DMS114 treated with DMSO at 0.1 percent for 48 hours (cell line): ENCODE data around the gene TEX10.
"Not testable (repeated sequence)": the region's sequence is repeated elsewhere in the genome, so short reads cannot be mapped to it uniquely, and the experiment has no call there.

Experiments
- DNase-seq: peaks from one replicate; lab custom pipeline; 2025; ENCODE audit not compliant: unreplicated experiment; lab: John Stamatoyannopoulos, UW

The TEX10 gene

DNA sequence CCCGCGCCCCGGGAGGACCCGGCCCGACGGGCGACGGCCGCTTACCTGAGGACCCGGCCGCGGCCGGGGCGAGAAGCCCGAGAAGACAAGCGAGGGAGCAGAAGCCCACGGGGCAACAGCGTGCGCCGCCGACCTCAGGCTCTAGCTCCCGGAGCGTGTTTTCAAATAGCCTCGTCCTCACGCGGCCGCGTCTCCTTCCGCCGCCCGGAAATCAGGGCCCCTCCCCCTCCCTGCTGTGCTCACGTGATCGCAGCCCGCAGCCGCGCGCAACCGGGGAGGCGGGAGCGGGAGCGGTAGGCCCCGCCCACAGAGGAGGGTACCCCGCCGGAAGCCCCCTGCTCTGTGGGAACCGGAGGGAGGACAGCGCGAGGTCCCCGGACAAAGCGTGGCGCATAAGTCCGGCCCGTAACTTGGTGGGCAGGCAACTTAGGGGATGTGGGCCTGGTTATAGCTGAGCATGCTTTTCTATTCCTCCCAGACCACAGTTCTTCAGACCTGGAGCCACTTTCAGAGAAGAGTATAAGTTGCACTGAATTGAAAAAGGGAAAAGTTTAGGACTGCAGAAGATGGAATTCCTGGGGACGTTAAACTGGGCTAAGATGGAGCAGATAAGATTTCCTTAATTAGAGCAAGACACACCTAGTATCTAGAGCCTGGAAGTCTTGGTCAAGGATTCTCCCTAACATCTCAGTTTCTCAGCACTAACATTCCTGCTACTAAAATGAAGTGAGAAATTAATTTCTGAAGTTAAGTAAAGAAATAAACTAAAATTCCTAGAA lies at the start of gene TEX10:
Gene TEX10, minus strand, starts transcription at position 216 of the 779 bp plus-strand sequence. CDS start 3,579 bp downstream, outside the sequence.
- peak; percentile 46 for DNase-seq

DNA sequence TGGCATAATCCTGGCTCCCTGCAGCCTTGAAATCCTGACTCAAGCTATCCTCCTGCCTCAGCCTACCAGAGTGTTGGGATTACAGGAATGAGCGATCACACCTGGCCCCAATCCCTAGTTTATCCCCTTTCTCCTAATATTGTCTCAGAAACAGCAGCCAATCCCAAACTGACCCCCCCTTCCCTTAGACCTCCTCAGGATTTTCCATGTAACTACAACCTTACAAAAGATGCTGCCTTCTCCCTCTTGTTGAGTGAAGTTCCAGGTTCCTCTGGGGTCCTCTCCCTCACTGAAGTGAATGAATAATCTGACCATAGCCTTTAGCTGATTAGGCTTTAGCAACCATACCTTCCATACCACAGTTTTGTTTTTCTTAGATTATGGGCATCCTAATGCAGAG lies 48.3 kb upstream of the TEX10 start:
- DNase-seq = no peak

DNA sequence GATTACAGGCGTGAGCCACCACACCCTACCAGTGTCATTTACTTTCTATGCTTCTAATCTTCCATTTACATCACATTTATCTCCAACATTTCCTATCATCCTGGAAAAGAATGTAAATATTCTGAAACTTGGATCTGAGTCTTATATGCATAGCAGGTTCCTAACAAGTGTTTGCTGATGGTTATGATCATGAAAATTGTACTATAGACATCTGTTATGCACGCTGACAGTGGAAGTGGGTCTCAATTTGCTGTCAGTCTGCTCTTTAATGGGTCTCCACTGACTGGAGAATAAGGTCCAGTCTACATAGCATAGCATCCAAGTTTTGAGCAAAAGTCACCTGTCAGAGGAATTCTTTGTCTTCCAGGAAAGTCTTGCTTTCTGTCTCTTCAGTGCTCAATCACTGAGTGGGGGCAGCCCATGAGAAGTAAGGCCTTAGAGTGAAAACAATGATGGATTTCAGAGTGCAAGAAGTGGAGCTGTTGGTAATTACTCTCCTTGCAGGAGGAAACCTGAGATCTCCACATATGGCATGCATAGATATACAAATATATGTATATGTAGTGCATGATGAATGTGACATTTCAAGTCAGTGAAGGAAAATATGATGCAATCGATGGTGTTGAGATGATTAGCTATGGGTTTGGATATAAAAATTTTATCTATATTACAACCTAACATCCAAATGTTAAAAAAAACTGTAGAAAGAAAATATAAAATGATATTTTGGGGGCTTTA lies 45.0 kb upstream of the TEX10 start:
- no peak for DNase-seq

DNA sequence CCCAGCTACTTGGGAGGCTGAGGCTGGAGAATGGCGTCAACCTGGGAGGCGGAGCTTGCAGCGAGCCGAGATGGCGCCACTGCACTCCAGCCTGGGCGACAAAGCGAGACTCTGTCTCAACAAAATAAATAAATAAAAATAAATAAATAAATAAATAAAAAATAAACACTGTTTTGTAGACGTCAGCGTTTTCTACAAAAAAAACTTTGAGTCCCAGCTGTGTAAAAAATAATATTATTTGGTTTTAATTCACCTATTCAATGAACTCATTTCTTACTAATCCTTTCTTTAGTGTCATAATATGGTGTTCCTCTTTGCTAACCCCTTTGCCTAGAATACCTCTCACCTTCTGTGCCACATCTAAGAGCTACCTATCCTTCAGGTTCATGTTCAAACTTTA lies 44.0 kb upstream of the TEX10 start:
- DNase-seq = no peak

DNA sequence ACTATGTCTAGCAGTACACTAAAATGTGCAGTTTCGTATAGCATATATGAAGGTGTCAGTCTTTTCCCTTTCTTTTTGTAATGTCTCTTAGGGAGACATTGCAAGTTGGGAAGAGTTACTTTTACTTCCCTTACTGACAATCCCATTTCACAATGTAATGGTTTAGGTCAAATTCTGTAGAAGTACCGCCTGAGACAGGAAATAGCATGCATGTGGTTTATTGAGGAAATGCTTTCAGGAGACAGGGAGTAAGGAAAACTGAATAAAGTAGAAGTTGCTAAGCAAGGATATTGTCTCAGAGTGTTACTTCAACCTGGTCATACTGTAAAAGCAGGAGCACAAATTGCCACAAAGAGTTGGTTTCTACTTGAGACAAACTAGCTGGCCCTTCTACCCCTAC lies 42.1 kb upstream of the TEX10 start:
- DNase-seq = no peak

DNA sequence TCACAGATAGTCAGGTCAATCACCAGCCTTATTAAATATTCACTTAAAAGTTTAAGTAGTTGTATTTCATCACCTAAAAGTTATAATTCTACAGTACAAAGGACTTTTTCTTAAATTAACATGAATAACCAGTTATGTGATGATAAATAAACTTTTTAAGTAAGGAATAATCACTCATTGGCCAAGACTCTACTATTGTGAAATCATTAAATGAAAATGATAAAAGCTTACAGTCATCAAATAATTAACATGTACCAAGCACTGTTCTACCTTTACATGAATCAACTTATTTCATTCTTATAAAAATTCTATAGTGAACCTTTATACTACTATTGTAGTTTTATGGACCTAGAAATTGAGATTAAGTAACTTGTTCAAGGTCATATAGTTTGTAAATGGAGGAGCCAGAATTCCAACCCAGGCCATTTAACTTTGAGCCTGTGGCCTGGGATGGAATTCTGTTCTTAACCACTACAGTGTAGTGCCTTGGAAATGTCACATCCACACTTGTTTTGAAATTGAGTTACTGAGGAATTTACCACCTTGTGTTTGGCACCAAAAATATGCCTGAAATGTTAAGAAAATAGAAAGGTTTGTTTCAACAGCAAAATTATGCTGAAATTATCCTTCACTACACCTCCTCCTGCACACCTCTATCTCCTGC lies 41.4 kb upstream of the TEX10 start:
- DNase-seq = no peak

DNA sequence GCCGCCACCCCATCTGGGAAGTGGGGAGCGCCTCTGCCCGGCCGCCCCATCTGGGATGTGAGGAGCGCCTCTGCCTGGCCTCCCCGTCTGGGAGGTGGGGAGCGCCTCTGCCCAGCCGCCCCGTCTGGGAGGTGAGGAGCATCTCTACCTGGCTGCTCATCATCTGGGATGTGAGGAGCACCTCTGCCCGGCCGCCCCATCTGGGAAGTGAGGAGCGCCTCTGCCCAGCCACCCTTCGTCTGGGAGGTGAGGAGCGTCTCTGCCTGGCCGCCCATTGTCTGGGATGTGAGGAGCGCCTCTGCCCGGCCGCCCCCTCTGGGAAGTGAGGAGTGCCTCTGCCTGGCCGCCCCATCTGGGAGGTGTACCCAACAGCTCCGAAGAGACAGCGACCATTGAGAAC lies 40.2 kb upstream of the TEX10 start:
- DNase-seq = not testable (repeated sequence)

DNA sequence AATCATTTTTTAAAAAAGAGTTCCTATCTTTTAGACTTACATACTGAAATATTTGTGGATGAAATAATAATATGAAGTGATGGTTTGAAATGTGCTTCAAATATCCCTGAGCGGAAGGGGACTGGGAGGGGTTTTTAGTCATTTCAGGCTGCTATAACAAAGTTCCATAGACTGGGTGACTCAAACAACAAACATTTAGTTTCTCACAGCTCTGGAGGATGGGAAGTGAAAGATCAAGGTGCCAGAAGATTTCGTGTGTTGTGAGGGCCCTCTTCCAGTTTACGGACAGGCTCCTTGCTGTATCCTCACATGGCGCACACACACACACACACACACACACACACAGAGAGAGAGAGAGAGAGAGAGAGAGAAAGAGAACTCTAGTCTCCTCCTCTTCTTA lies 27.1 kb upstream of the TEX10 start:
- DNase-seq = no peak

DNA sequence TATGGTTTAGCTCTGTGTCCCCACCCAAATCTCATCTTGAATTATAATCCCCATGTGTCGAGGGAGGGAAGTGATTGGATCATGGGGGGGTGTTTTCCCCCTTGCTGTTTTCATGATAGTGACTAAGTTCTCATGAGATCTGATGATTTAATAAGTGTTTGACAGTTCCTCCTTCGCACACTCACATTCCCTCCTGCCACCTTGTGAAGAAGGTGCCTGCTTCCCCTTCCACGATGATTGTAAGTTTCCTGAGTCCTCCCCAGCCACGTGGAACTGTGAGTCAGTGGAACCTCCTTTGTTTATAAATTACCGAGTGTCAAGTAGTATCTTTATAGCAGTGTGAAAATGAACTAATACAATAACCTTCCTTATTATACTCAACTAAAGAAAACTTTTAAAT lies 24.3 kb upstream of the TEX10 start:
- no peak for DNase-seq

DNA sequence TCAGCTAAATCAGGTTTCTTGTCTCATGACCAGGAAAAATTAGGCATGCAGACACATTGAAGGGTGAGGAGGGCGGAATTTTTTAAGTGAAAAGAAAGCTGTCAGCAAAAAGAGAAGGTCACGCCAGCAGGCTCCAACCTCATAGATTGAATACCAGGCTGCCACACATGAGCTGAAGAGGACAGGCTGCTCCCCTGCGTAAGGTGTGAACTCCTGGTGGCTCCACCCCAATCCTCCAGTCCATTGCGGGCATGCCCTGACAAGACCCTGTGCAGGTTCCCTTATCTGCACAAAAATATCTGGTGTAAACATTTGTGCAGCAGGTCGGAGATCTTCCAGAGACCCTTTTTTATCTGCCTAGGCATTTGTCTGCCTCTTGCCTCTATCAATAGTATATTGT lies 22.9 kb upstream of the TEX10 start:
- DNase-seq = no peak

DNA sequence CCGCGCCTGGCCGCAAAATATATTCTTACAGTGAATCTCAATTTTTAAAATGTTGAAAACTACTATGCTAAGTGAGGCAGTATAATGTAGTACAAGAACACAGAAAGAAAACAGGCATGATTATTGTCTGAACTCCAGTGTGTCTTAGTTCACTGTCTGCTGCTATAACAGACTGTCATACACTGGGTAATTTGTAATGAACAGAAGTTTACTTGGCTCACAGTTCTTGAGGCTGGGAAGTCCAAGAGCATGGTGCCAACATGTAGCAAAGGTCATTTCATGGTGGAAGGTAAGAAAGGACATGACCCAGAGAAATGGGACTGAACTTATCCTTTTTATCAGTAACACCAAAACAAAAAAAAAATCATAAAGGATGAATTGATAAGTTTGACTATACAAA lies 19.9 kb upstream of the TEX10 start:
- DNase-seq = no peak

DNA sequence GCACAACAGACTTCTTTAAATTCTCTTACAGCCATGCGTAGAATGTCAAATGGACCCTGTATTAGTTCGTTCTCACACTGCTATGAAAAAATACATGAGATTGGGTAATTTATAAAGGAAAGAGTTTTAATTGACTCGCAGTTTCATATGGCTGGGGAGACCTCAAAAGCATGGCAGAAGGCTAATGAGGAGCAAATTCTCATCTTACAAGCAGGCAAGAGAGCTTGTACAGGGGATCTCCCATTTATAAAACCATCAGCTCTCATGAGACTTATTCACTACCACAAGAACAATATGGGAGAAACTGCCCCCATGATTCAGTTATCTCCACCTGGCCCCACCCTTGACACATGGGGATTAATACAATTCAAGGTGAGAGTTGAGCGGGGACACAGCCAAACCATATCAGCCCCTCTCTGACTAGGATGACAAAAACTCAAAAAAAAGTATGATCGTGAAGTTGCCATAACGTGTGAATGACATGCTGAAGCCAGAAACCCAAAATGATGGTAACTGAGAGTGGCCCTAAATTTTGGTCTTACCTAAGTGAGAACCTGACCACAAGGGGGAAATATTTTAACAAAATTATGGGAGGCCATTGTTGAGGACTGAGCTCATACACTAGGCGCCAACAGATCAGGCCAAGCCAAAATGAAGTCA lies 17.5 kb upstream of the TEX10 start:
- no peak for DNase-seq

DNA sequence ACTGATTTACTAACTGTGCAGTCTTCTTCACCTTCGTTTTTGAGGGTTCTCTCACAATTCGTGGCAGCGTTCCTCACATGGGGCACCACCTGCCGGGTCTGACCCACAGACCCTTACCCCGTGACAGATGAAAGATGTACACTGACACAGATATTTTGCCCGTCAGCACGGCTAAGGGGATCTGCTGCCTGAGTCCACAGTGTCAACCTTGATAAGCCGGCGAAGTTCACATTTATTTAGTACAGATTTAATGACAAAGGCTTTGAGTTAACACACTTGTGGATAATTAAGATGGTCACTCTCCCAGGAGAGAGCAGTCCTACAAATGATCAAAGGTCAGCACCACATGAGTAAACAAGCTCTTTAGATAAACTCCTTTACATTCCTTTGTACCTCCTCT lies 15.9 kb upstream of the TEX10 start:
- no peak for DNase-seq

DNA sequence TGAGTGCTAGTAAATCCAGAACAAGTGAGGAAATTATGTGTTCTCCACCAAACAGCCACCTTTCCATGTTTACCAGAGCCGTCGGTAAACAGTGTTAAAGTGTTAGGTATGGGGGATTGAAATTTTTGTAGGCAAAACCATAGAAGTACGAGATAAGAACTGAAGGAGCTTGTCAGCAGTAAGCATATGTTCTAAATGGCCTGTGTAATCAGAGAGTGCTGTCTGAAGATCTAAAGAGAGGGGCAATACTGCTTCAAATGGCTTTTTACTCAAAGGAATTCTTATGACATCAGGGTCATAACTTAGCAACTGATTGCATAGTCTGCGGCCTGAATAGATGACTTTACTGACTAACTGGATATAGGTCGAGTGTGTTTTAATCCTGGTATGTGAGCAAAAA lies 13.4 kb upstream of the TEX10 start:
- DNase-seq = no peak

DNA sequence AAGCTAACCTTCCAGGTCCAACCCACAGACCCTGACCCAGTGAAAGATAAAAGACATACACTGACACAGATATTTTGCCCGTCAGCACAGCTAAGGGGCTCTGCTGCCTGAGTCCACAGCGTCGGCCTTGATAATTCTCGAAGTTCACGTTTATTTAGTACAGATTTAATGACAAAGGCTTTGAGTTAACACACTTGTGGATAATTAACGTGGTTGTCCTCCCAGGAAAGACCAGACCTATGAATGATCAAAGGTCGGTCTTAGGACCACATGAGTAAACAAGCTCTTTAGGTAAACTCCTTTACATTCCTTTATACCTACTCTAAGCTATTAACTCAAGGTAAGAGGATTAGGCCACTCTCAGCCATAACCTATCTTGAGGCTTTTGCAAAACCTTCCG lies 11.3 kb upstream of the TEX10 start:
- no peak for DNase-seq

DNA sequence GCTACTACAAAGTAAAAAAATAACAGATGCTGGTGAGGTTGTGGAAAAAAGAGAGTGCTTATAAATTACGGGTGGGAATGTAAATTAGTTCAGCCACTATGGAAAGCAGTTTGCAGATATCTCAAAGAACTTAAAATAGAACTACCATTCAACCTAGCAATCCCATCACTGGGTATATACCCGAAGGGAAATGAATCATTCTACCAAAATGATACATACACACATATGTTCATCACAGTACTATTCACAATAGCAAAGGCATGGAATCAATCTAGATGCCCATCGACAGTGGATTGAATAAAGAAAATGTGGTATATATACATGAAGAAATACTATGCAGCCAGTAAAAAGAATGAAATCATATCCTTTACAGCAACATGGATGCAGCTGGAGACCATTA lies 6.3 kb upstream of the TEX10 start:
- DNase-seq = no peak

DNA sequence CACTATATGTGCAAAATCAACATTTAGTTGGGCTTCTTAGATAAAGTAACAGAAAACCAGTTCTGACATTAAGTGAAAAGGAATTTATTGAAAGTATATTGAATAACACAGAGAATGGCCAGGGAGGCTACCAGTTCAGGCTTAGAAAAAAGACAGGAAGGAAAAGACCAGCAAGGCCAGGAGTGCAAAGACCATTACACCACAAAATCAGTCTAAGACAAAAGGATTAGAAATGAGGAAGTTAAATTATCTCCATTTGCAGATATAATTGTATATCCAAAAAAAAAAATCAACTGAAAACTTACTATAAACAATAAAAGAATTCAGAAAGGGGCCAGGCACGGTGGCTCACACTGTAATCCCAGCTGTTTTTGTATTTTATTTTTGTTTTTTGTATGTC lies 4.8 kb upstream of the TEX10 start:
- DNase-seq = no peak

DNA sequence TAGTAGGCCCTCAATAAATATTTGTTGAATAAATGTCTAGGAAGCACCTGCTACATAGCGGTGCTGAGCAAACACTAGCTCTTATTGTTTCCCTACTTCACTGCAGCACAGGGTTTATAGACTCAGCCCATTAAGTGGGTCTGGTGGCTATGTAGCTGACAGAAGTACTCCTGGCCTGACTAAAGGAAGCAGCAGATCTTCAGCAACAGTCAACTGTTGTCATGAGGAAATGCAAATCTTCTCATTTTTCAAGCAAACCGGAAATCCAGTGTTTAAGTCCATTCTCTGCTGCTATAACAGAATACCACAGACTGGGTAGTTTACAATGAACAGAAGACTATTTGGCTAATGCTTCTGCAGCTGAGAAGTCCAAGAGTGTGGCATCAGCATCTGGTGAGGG lies 2.8 kb upstream of the TEX10 start:
- DNase-seq = no peak

DNA sequence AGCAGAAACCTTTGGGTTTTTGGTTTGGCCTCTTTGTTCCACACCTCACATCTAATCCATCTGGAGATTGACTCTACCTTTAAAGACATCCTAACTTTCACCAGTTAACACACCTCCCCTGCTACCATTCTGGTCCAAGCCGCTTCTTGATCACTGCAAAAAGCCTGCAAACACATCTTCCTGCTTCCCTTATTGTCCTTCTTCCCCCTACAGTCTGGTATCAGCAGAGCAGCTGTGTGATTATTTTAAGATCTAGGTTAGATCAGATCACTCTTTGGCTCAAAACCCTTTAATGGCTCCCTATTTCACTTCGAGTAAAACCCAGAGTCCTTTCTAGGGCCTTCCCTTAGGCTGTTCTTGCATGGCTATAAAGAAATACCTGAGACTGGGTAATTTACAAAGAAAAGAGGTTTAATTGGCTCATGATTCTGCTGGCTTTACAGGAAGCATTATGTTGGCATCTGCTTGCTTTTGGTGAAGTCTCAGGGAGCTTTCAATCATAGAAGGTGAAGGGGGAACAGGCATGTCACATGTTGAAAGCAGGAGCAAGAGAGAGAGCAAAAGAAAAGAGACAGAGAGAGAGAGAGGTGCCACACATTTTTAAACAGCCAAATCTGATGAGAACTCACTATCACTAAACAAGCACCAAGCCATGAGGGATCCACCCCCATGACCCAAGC lies 1.5 kb upstream of the TEX10 start:
- DNase-seq = no peak

DNA sequence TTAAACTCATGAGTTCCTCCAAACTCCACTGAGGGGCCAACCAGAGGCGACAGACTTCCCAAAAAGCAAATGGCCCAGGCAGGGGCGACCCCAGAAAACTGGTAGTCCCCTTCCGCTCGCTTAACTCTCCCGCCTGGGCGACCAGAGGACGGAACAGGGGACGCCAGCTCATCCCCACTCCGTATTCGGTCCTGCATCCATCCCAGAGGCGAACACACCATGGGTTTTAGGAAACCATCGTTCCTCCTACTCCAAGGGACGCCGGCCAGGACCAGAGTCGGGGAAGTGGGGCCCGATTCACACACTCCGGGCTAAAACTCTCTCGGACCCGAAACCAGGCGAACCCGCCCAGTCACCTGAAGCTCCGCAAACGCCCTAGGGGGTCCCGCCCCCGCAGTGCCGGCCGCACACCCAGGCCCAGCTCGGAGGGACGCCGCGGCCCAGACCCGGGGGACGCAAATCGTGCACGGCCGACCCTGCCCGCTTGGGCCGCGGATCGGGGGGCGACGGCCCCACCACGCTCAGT lies 478 bp downstream of the TEX10 start:
- DNase-seq = no peak

DNA sequence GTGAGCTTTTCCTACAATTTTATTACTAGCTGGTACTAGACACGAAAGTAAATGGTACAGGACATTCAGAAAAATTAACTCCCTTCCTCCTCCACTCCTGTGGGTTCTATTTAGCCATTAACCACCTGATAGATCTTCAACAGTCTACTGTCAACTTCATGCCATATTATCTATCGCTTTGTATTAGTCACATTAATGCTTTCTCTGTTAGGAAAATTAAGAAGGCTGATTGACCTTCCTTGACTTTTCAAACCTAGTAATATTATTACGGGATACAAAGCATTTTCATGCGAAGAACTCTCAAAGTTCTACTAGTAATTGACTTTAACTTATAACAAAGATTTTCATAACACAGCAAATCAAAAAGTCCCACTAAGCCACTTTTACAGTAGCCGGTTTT lies 1.2 kb downstream of the TEX10 start:
- DNase-seq = no peak
